ENCODE measurements around the gene RUNDC1. TPM values are rescaled to one million over a fixed set of nuclear protein-coding genes. Genes with fewer than 3 reads are reported as not detected.

The RUNDC1 gene
- total RNA-seq, 4 donors from 2014 or later = 12.6 to 16.0 (median 13.0) TPM

DNA sequence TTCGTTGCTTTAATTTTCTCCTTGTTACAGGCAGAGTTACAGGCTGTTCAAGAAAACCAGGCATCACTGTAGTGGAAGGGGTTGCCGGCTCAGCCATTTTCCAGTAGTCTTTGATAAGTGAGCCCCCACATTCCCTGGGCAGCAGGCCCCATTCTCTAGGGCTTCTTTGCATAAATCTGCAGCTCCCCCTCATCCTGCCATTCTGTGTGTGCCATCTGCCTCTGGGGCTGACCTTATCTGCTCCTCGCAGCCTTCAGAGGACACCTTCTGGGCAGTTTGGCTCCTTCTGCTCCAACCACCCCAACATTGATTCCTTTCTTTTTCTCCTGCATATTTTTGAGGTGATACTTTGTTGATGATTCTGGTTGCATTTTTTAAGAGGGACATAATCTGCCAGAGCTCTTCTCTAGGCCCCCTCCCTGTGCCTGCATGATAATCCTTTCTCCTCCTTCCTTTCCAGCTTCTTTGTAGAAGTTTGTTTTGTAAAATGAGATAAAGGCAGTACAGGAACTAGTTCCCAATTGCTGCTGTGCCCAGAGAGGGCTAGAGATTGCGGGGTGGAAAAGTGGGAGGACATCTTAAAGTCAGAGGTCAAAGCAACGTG, 61.8 kb downstream of the RUNDC1 start:
- intact Hi-C loops (cut with DNase I; ENCODE audit: low total_unique reads) = no loop called here

More for the DNA sequence above, 61.8 kb downstream of the RUNDC1 start:
- no peak overlapping the region for H3K4me3 ChIP-seq (ENCODE audit: low read depth, poor library complexity, severe bottlenecking)
- TF ChIP-seq CTCF (IDR thresholded peaks at IDR 0.05) = no peak
- TF ChIP-seq POLR2A (IDR thresholded peaks at IDR 0.05) = no peak
- DNase-seq (ENCODE audit: low spot score in 2 of 2) = no peak
- 76 to 88% methylated on average over 5 of the region's 5 CpGs for WGBS, 2 donors

Other genes starting within 250 kb of the RUNDC1 start
- 10 to 100 TPM; 32.7 to 71.9 (median 43.9) TPM for gene EZH1, start 235.5 kb upstream of the RUNDC1 start, total RNA-seq
- 10 to 100 TPM in 3 of 4 donors, 1 to 10 TPM in 1; 9.6 to 34.2 (median 12.0) TPM for gene RAMP2, start 219.3 kb upstream of the RUNDC1 start, total RNA-seq
- gene VPS25, start 207.1 kb upstream of the RUNDC1 start, total RNA-seq = 10 to 100 TPM; 39.2 to 79.8 (median 61.0) TPM
- 1 to 10 TPM in 1 of 4 donors, under 1 TPM in 1, not detected in 2; 0.62 to 1.0 TPM for gene WNK4, start 200.0 kb upstream of the RUNDC1 start, total RNA-seq
- 10 to 100 TPM; 40.7 to 64.0 (median 61.1) TPM for gene COA3, start 181.9 kb upstream of the RUNDC1 start, total RNA-seq
- gene CNTD1, start 181.7 kb upstream of the RUNDC1 start, total RNA-seq = 1 to 10 TPM in 1 of 4 donors, under 1 TPM in 1, not detected in 2; 0.17 to 1.4 TPM
- 100 to 1,000 TPM in 2 of 4 donors, 10 to 100 TPM in 2; 70.7 to 113 (median 93.0) TPM for gene BECN1, start 156.3 kb upstream of the RUNDC1 start, total RNA-seq
- gene PSME3, start 147.2 kb upstream of the RUNDC1 start, total RNA-seq = 10 to 100 TPM; 56.2 to 82.0 (median 75.1) TPM
- gene AOC2, start 136.0 kb upstream of the RUNDC1 start, total RNA-seq = 1 to 10 TPM in 3 of 4 donors, under 1 TPM in 1; 0.52 to 2.4 (median 1.2) TPM
- 10 to 100 TPM in 1 of 4 donors, 1 to 10 TPM in 3; 4.7 to 11.2 (median 8.1) TPM for gene AOC3, start 129.4 kb upstream of the RUNDC1 start, total RNA-seq
- gene G6PC1, start 79.8 kb upstream of the RUNDC1 start, total RNA-seq = not detected
- 10 to 100 TPM; 10.3 to 21.7 (median 17.2) TPM for gene AARSD1, start 16.1 kb upstream of the RUNDC1 start, total RNA-seq
- 1 to 10 TPM in 1 of 4 donors, under 1 TPM in 1, not detected in 2; 0.19 to 1.8 TPM for gene PTGES3L, start 485 bp upstream of the RUNDC1 start, total RNA-seq
- 1,000 to 10,000 TPM; 1,091 to 1,783 (median 1,434) TPM for gene RPL27, start 17.9 kb downstream of the RUNDC1 start, total RNA-seq
- 10 to 100 TPM in 3 of 4 donors, 1 to 10 TPM in 1; 7.6 to 18.5 (median 16.9) TPM for gene IFI35, start 26.2 kb downstream of the RUNDC1 start, total RNA-seq
- 100 to 1,000 TPM; 209 to 329 (median 254) TPM for gene VAT1, start 41.8 kb downstream of the RUNDC1 start, total RNA-seq
- gene RND2, start 44.7 kb downstream of the RUNDC1 start, total RNA-seq = 1 to 10 TPM in 2 of 4 donors, under 1 TPM in 2; 0.65 to 2.7 (median 1.0) TPM
- 1 to 10 TPM; 4.5 to 7.6 (median 5.8) TPM for gene BRCA1, start 144.8 kb downstream of the RUNDC1 start, total RNA-seq
- gene NBR1, start 190.6 kb downstream of the RUNDC1 start, total RNA-seq = 100 to 1,000 TPM in 1 of 4 donors, 10 to 100 TPM in 3; 84.3 to 101 (median 91.4) TPM
- gene TMEM106A, start 231.3 kb downstream of the RUNDC1 start, total RNA-seq = 1 to 10 TPM in 3 of 4 donors, under 1 TPM in 1; 0.57 to 4.6 (median 1.4) TPM
- not detected for gene CCDC200, start 248.1 kb downstream of the RUNDC1 start, total RNA-seq

Measured in lower leg skin (tissue), 4 donors.